ENCODE results near the gene MLH1. TPM values are rescaled to one million over a fixed set of nuclear protein-coding genes. Genes with fewer than 3 reads are reported as not detected.

MLH1 gene
- total RNA-seq, 2 experiments from 2014 or later: 85.8 to 102 TPM

GRCh38 chr3:37024820-37025405 is 31.6 kb downstream of the MLH1 start:
- POLR2A ChIA-PET: interaction anchor here (1.0 kb wide), 1 partner anchor 31 kb away, joined by 4 read pairs; the partner anchor contains the start of gene MLH1
- DNase-seq: no peak
- Mint-ChIP-seq H3K27me3 (no peaks in the 10 kb centered on the region), H3K4me1 (ENCODE audit: low read depth) (peaks cover 6% of the 10 kb centered on the region), H3K9me3 (no peaks in the 10 kb centered on the region), H3K4me3 (no peak overlapping the region), H3K27ac (peak overlapping the region; percentile 31), H3K36me3 (peaks cover 61% of the 10 kb centered on the region)
- intact Hi-C loops (cut with micrococcal nuclease): loop anchor here (1.0 kb wide), 1 partner anchor 188 kb away; no protein-coding TSS in a partner anchor
- CTCF ChIA-PET: interaction anchor here (0.6 to 2.4 kb wide), 13 partner anchors 9 to 255 kb away, joined by 3 to 27 read pairs (median 3); partner anchors contain the start of gene LRRFIP2

GRCh38 chr3:37025561-37026335 is 32.4 kb downstream of the MLH1 start:
- no peak for DNase-seq
- no peak overlapping the region for H3K27ac Mint-ChIP-seq
- intact Hi-C loops (cut with micrococcal nuclease): no loop called here
- H3K36me3 Mint-ChIP-seq: peaks cover 55% of the 10 kb centered on the region
- peaks cover 6% of the 10 kb centered on the region for H3K4me1 Mint-ChIP-seq (ENCODE audit: low read depth)
- no peaks in the 10 kb centered on the region for H3K27me3 Mint-ChIP-seq
- no peak overlapping the region for H3K4me3 Mint-ChIP-seq
- POLR2A ChIA-PET: no interaction called here
- CTCF ChIA-PET: interaction anchor here (1.2 to 2.4 kb wide), 2 partner anchors 8 to 187 kb away, joined by 4 to 27 read pairs; no protein-coding TSS in a partner anchor
- H3K9me3 Mint-ChIP-seq: no peaks in the 10 kb centered on the region

- H3K4me1 Mint-ChIP-seq (ENCODE audit: low read depth): peaks cover 6% of the 10 kb centered on the region
- POLR2A ChIA-PET: no interaction called here
- intact Hi-C loops (cut with micrococcal nuclease): no loop called here
- H3K9me3 Mint-ChIP-seq: no peaks in the 10 kb centered on the region
- H3K27ac Mint-ChIP-seq: no peak overlapping the region
- no peak overlapping the region for H3K4me3 Mint-ChIP-seq
- no peak for DNase-seq
- H3K27me3 Mint-ChIP-seq: no peaks in the 10 kb centered on the region
- H3K36me3 Mint-ChIP-seq: peaks cover 55% of the 10 kb centered on the region
- CTCF ChIA-PET: no interaction called here
These were observed 33.5 kb downstream of the MLH1 start for GRCh38 chr3:37026851-37027250.

- intact Hi-C loops (cut with micrococcal nuclease): no loop called here
- ChIA-PET CTCF (interaction anchor here (0.6 kb wide), 1 partner anchor 70 kb away, joined by 3 read pairs; no protein-coding TSS in a partner anchor), POLR2A (interaction anchor here (0.7 kb wide), 1 partner anchor 35 kb away, joined by 3 read pairs; the partner anchor contains the start of gene MLH1)
- Mint-ChIP-seq H3K4me1 (ENCODE audit: low read depth) (peaks cover 6% of the 10 kb centered on the region), H3K27me3 (no peaks in the 10 kb centered on the region), H3K36me3 (peaks cover 61% of the 10 kb centered on the region), H3K9me3 (no peaks in the 10 kb centered on the region), H3K27ac (no peak overlapping the region), H3K4me3 (no peak overlapping the region)
- DNase-seq: no peak
These were observed 35.0 kb downstream of the MLH1 start for GRCh38 chr3:37028329-37028728.

GRCh38 chr3:37029111-37029510 is 35.8 kb downstream of the MLH1 start:
- Mint-ChIP-seq H3K4me3 (no peak overlapping the region), H3K36me3 (peaks cover 60% of the 10 kb centered on the region), H3K27ac (no peak overlapping the region), H3K4me1 (ENCODE audit: low read depth) (peaks cover 6% of the 10 kb centered on the region), H3K27me3 (no peaks in the 10 kb centered on the region), H3K9me3 (no peaks in the 10 kb centered on the region)
- CTCF ChIA-PET: interaction anchor here (1.2 kb wide), 1 partner anchor 184 kb away, joined by 3 read pairs; no protein-coding TSS in a partner anchor
- POLR2A ChIA-PET: interaction anchor here (0.6 to 0.7 kb wide), 2 partner anchors 14 to 36 kb away, joined by 3 read pairs; partner anchors contain the start of gene MLH1
- intact Hi-C loops (cut with micrococcal nuclease): no loop called here
- DNase-seq: no peak

- Mint-ChIP-seq H3K9me3 (no peaks in the 10 kb centered on the region), H3K36me3 (peaks cover 63% of the 10 kb centered on the region), H3K4me1 (ENCODE audit: low read depth) (peaks cover 4% of the 10 kb centered on the region), H3K27ac (no peak overlapping the region), H3K4me3 (no peak overlapping the region), H3K27me3 (no peaks in the 10 kb centered on the region)
- intact Hi-C loops (cut with micrococcal nuclease): no loop called here
- CTCF ChIA-PET: interaction anchor here (1.2 kb wide), 1 partner anchor 184 kb away, joined by 3 read pairs; no protein-coding TSS in a partner anchor
- POLR2A ChIA-PET: interaction anchor here (0.6 kb wide), 1 partner anchor 14 kb away, joined by 3 read pairs; no protein-coding TSS in a partner anchor
- no peak for DNase-seq
These were observed 36.3 kb downstream of the MLH1 start for GRCh38 chr3:37029516-37030163.

- Mint-ChIP-seq H3K36me3 (peaks cover 69% of the 10 kb centered on the region), H3K27me3 (no peaks in the 10 kb centered on the region), H3K9me3 (peaks cover 5% of the 10 kb centered on the region), H3K4me1 (ENCODE audit: low read depth) (no peaks in the 10 kb centered on the region), H3K4me3 (no peak overlapping the region), H3K27ac (no peak overlapping the region)
- ChIA-PET POLR2A (no interaction called here), CTCF (no interaction called here)
- intact Hi-C loops (cut with micrococcal nuclease): no loop called here
- no peak for DNase-seq
These were observed 37.3 kb downstream of the MLH1 start for GRCh38 chr3:37030588-37030987.

- intact Hi-C loops (cut with micrococcal nuclease): no loop called here
- DNase-seq: no peak
- H3K36me3 Mint-ChIP-seq: peaks cover 69% of the 10 kb centered on the region
- ChIA-PET POLR2A (no interaction called here), CTCF (interaction anchor here (0.8 kb wide), 1 partner anchor 27 kb away, joined by 3 read pairs; no protein-coding TSS in a partner anchor)
- H3K4me1 Mint-ChIP-seq (ENCODE audit: low read depth): no peaks in the 10 kb centered on the region
- no peaks in the 10 kb centered on the region for H3K27me3 Mint-ChIP-seq
- H3K9me3 Mint-ChIP-seq: peaks cover 5% of the 10 kb centered on the region
- no peak overlapping the region for H3K27ac Mint-ChIP-seq
- no peak overlapping the region for H3K4me3 Mint-ChIP-seq
These were observed 37.9 kb downstream of the MLH1 start for GRCh38 chr3:37031096-37031682.

- ChIA-PET CTCF (no interaction called here), POLR2A (no interaction called here)
- no peak overlapping the region for H3K4me3 Mint-ChIP-seq
These were observed 39.6 kb downstream of the MLH1 start for GRCh38 chr3:37032961-37033360.

GRCh38 chr3:37037352-37037751 is 44.0 kb downstream of the MLH1 start:
- ChIA-PET POLR2A (no interaction called here), CTCF (interaction anchor here (1.7 kb wide), 1 partner anchor 176 kb away, joined by 3 read pairs; no protein-coding TSS in a partner anchor)
- Mint-ChIP-seq H3K27me3 (no peaks in the 10 kb centered on the region), H3K4me1 (ENCODE audit: low read depth) (no peaks in the 10 kb centered on the region), H3K9me3 (peaks cover 8% of the 10 kb centered on the region), H3K4me3 (no peak overlapping the region), H3K36me3 (peaks cover 65% of the 10 kb centered on the region), H3K27ac (no peak overlapping the region)
- intact Hi-C loops (cut with micrococcal nuclease): no loop called here
- DNase-seq: no peak

More at GRCh38 chr3:37032961-37033360, 39.6 kb downstream of the MLH1 start:
- intact Hi-C loops (cut with micrococcal nuclease): no loop called here
- peaks cover 73% of the 10 kb centered on the region for H3K36me3 Mint-ChIP-seq
- no peak overlapping the region for H3K27ac Mint-ChIP-seq
- no peaks in the 10 kb centered on the region for H3K27me3 Mint-ChIP-seq
- peaks cover 8% of the 10 kb centered on the region for H3K9me3 Mint-ChIP-seq
- H3K4me1 Mint-ChIP-seq (ENCODE audit: low read depth): no peaks in the 10 kb centered on the region
- DNase-seq: no peak

- CTCF ChIA-PET: interaction anchor here (0.9 kb wide), 1 partner anchor 14 kb away, joined by 3 read pairs; no protein-coding TSS in a partner anchor
- DNase-seq: no peak
- peaks cover 8% of the 10 kb centered on the region for H3K9me3 Mint-ChIP-seq
- peaks cover 57% of the 10 kb centered on the region for H3K36me3 Mint-ChIP-seq
- intact Hi-C loops (cut with micrococcal nuclease): no loop called here
- no peak overlapping the region for H3K27ac Mint-ChIP-seq
- H3K4me3 Mint-ChIP-seq: no peak overlapping the region
- H3K4me1 Mint-ChIP-seq (ENCODE audit: low read depth): no peaks in the 10 kb centered on the region
- POLR2A ChIA-PET: no interaction called here
- no peaks in the 10 kb centered on the region for H3K27me3 Mint-ChIP-seq
These were observed 46.0 kb downstream of the MLH1 start for GRCh38 chr3:37039161-37039846.

Data from activated CD4-positive, alpha-beta memory T cell treated with anti-CD3 and anti-CD28 coated beads for 36 hours (primary cell).